Loucy (cell line): ENCODE measurements around the gene FASLG.

ENCODE experiments used
- H2AFZ ChIP-seq: fragments of 200-600 bp; sonication (generic); 2 replicates; pipeline ENCODE4 v1.6.0; 2016; ENCODE audit warnings: antibody characterized with exemption, mild to moderate bottlenecking, low read length, moderate library complexity
- H3F3A ChIP-seq: fragments of 200-600 bp; 2 replicates; pipeline ENCODE4 v1.6.0; 2016; ENCODE audit warnings: antibody characterized with exemption, low read depth, mild to moderate bottlenecking
- H3K27me3 ChIP-seq: fragments of 200-600 bp; sonication (generic); 2 replicates; pipeline ENCODE4 v1.6.1; 2014; ENCODE audit warnings: low read length, mild to moderate bottlenecking; ENCODE audit not compliant: insufficient read depth, poor library complexity, severe bottlenecking
- H3K36me3 ChIP-seq: fragments of 200-600 bp; sonication (generic); 2 replicates; pipeline ENCODE4 v1.6.1; 2016; ENCODE audit warnings: low read length; ENCODE audit not compliant: insufficient read depth
- H3K4me1 ChIP-seq: fragments of 200-600 bp; sonication (generic); 2 replicates; pipeline ENCODE4 v1.5.1; 2014; ENCODE audit warnings: low read length, mild to moderate bottlenecking; ENCODE audit not compliant: insufficient read depth, poor library complexity, severe bottlenecking
- H3K4me2 ChIP-seq: fragments of 200-600 bp; sonication (generic); 2 replicates; pipeline ENCODE4 v1.6.0; 2014; ENCODE audit warnings: antibody characterized with exemption, low read length, low read depth, mild to moderate bottlenecking; ENCODE audit not compliant: poor library complexity, severe bottlenecking
- H3K4me3 ChIP-seq: fragments of 200-600 bp; sonication (generic); 2 replicates; pipeline ENCODE4 v1.5.1; 2014; ENCODE audit warnings: low read length, mild to moderate bottlenecking, mixed read lengths; ENCODE audit not compliant: poor library complexity, severe bottlenecking
- H3K79me2 ChIP-seq: fragments of 200-600 bp; sonication (generic); 2 replicates; pipeline ENCODE4 v1.6.1; 2014; ENCODE audit warnings: low read length; ENCODE audit not compliant: insufficient read depth
- H3K9ac ChIP-seq: fragments of 200-600 bp; sonication (generic); 2 replicates; pipeline ENCODE4 v1.6.0; 2014; ENCODE audit warnings: mild to moderate bottlenecking, low read depth, low read length, moderate library complexity; ENCODE audit not compliant: poor library complexity, severe bottlenecking
- H3K9me2 ChIP-seq: fragments of 200-600 bp; sonication (generic); replicated peaks from 2 replicates; pipeline ENCODE4 v1.6.1; 2016; ENCODE audit warnings: low read depth, low read length, mixed read lengths
- H3K9me3 ChIP-seq: fragments of 200-600 bp; sonication (generic); 2 replicates; pipeline ENCODE4 v1.6.1; 2014; ENCODE audit warnings: mild to moderate bottlenecking, antibody characterized with exemption, low read length, low read depth; ENCODE audit not compliant: insufficient read depth
- H4K20me1 ChIP-seq: fragments of 200-600 bp; sonication (generic); 2 replicates; pipeline ENCODE4 v1.6.0; 2014; ENCODE audit warnings: antibody characterized with exemption, low read length, mild to moderate bottlenecking; ENCODE audit not compliant: insufficient read depth, poor library complexity, severe bottlenecking
- CTCF ChIP-seq: fragments of 200-600 bp; sonication (generic); conservative IDR thresholded peaks from 2 replicates; pipeline ENCODE4 v1.5.1; 2014; ENCODE audit warnings: mild to moderate bottlenecking, antibody characterized with exemption, low read length
- EZH2phosphoT487 ChIP-seq: fragments of 200-600 bp; IDR thresholded peaks from 2 replicates; pipeline ENCODE4 v1.6.1; 2018; ENCODE audit warnings: antibody characterized with exemption, mild to moderate bottlenecking, moderate library complexity, borderline replicate concordance

Gene FASLG

GRCh38 chr1:172663732-172664131 lies 4.8 kb downstream of the FASLG start:
- Histone ChIP-seq H3K9me2 (no peaks in the 10 kb centered on the region), H3K4me3 (no peak overlapping the region), H3K79me2 (no peaks in the 10 kb centered on the region), H3K9ac (peak overlapping the region; percentile 22), H3K27me3 (no peaks in the 10 kb centered on the region), H2AFZ (no peak overlapping the region), H3K9me3 (no peaks in the 10 kb centered on the region), H3K4me2 (peak overlapping the region; percentile 64), H3F3A (peaks cover 15% of the 10 kb centered on the region), H4K20me1 (no peaks in the 10 kb centered on the region), H3K36me3 (no peaks in the 10 kb centered on the region), H3K4me1 (peaks cover 40% of the 10 kb centered on the region)
- TF ChIP-seq EZH2phosphoT487 (no peak), CTCF (no peak)

GRCh38 chr1:172668097-172668496 lies 9.2 kb downstream of the FASLG start:
- Histone ChIP-seq H3K9me2 (no peaks in the 10 kb centered on the region), H4K20me1 (no peaks in the 10 kb centered on the region), H3K9me3 (no peaks in the 10 kb centered on the region), H3K9ac (no peak overlapping the region), H3K36me3 (no peaks in the 10 kb centered on the region), H3F3A (peaks cover 2% of the 10 kb centered on the region), H3K4me3 (no peak overlapping the region), H2AFZ (no peak overlapping the region), H3K27me3 (no peaks in the 10 kb centered on the region), H3K79me2 (no peaks in the 10 kb centered on the region), H3K4me1 (peaks cover 43% of the 10 kb centered on the region), H3K4me2 (no peak overlapping the region)
- TF ChIP-seq EZH2phosphoT487: no peak
- no peak for TF ChIP-seq CTCF

- no peak overlapping the region for H3K4me2 ChIP-seq
- H3K4me1 ChIP-seq: peaks cover 42% of the 10 kb centered on the region
- H3K27me3 ChIP-seq: no peaks in the 10 kb centered on the region
- no peak overlapping the region for H3K9ac ChIP-seq
- no peaks in the 10 kb centered on the region for H3K9me2 ChIP-seq
- TF ChIP-seq EZH2phosphoT487 (no peak), CTCF (no peak)
- no peaks in the 10 kb centered on the region for H3K79me2 ChIP-seq
- no peaks in the 10 kb centered on the region for H4K20me1 ChIP-seq
- no peak overlapping the region for H2AFZ ChIP-seq
- no peak overlapping the region for H3K4me3 ChIP-seq
- H3K36me3 ChIP-seq: no peaks in the 10 kb centered on the region
- H3K9me3 ChIP-seq: no peaks in the 10 kb centered on the region
- no peaks in the 10 kb centered on the region for H3F3A ChIP-seq
These were observed 10.1 kb downstream of the FASLG start for GRCh38 chr1:172669011-172669410.
